Nephron (organoid): ENCODE measurements around the gene GALNTL6.
"Not testable (repeated sequence)": the region's sequence is repeated elsewhere in the genome, so short reads cannot be mapped to it uniquely, and the experiment has no call there.

Experiments used
- H3K27ac Mint-ChIP-seq, 3 experiments: 2 replicates each; pipeline ENCODE4 v1.8.0; 2020; ENCODE audit warnings: mixed read lengths in 3 of 3, mild to moderate bottlenecking in 2 of 3, moderate library complexity in 1 of 3
- H3K27me3 Mint-ChIP-seq: 2 replicates; pipeline ENCODE4 v1.8.0; 2021; ENCODE audit warnings: low read depth, mild to moderate bottlenecking, moderate library complexity, mixed read lengths
- H3K36me3 Mint-ChIP-seq: 2 replicates; pipeline ENCODE4 v1.8.0; 2020; ENCODE audit warnings: low read depth, mixed read lengths
- H3K4me1 Mint-ChIP-seq: 2 replicates; pipeline ENCODE4 v1.8.0; 2020; ENCODE audit warnings: mixed read lengths
- H3K4me3 Mint-ChIP-seq, 3 experiments: 2 replicates each; pipeline ENCODE4 v1.8.0; 2020; ENCODE audit warnings: mild to moderate bottlenecking in 3 of 3, mixed read lengths in 3 of 3, moderate library complexity in 2 of 3
- H3K9me3 Mint-ChIP-seq: 2 replicates; pipeline ENCODE4 v1.8.0; 2020; ENCODE audit warnings: mixed read lengths
- CTCF ChIP-seq, 3 experiments: fragments of 200-600 bp; sonication (generic); IDR thresholded peaks; one replicate each; pipeline ENCODE4 v1.5.0; 2021; ENCODE audit warnings: antibody characterized with exemption in 3 of 3; ENCODE audit not compliant: unreplicated experiment in 3 of 3

Gene GALNTL6

GRCh38 chr4:172793565-172794306 is 980.5 kb downstream of the GALNTL6 start:
- H3K27ac Mint-ChIP-seq, result peak overlapping the region in 2 of 3 experiments; percentile 20 to 29

GRCh38 chr4:172794307-172794703 is 981.1 kb downstream of the GALNTL6 start:
- Mint-ChIP-seq H3K4me3 (no peak overlapping the region), H3K36me3 (no peaks in the 10 kb centered on the region), H3K4me1 (peaks cover 13% of the 10 kb centered on the region), H3K9me3 (no peaks in the 10 kb centered on the region), H3K27me3 (no peaks in the 10 kb centered on the region), H3K27ac (peak overlapping the region in 1 of 3 experiments; percentile 29)
- TF ChIP-seq CTCF (IDR thresholded peaks at IDR 0.05; ENCODE audit: unreplicated experiment in 3 of 3), result no peak

More at GRCh38 chr4:172793565-172794306, 980.5 kb downstream of the GALNTL6 start:
- TF ChIP-seq CTCF (IDR thresholded peaks at IDR 0.05; ENCODE audit: unreplicated experiment in 3 of 3), result no peak
- Mint-ChIP-seq H3K4me3 (no peak overlapping the region), H3K9me3 (no peaks in the 10 kb centered on the region), H3K36me3 (no peaks in the 10 kb centered on the region), H3K4me1 (peaks cover 13% of the 10 kb centered on the region), H3K27me3 (no peaks in the 10 kb centered on the region)

- H3K36me3 Mint-ChIP-seq, H3K27me3 Mint-ChIP-seq, H3K4me3 Mint-ChIP-seq, H3K27ac Mint-ChIP-seq, H3K9me3 Mint-ChIP-seq: not testable (repeated sequence)
- H3K4me1 Mint-ChIP-seq, result peaks cover 13% of the 10 kb centered on the region
Observed at GRCh38 chr4:172797281-172797680, 984.1 kb downstream of the GALNTL6 start.

- Mint-ChIP-seq H3K27ac (peak overlapping the region; percentile 63 to 91 (median 89)), H3K4me3 (no peak overlapping the region), H3K4me1 (no peaks in the 10 kb centered on the region), H3K36me3 (no peaks in the 10 kb centered on the region), H3K27me3 (no peaks in the 10 kb centered on the region), H3K9me3 (no peaks in the 10 kb centered on the region)
- no peak for TF ChIP-seq CTCF (IDR thresholded peaks at IDR 0.05; ENCODE audit: unreplicated experiment in 3 of 3)
Observed at GRCh38 chr4:172802032-172802431, 988.8 kb downstream of the GALNTL6 start.

- Mint-ChIP-seq H3K9me3 (no peaks in the 10 kb centered on the region), H3K4me1 (peaks cover 5% of the 10 kb centered on the region), H3K36me3 (no peaks in the 10 kb centered on the region), H3K27ac (no peak overlapping the region), H3K4me3 (no peak overlapping the region), H3K27me3 (no peaks in the 10 kb centered on the region)
- no peak for TF ChIP-seq CTCF (IDR thresholded peaks at IDR 0.05; ENCODE audit: unreplicated experiment in 3 of 3)
Observed at GRCh38 chr4:172806841-172807240, 993.6 kb downstream of the GALNTL6 start.

GRCh38 chr4:172808196-172808595 is 995.0 kb downstream of the GALNTL6 start:
- H3K27ac Mint-ChIP-seq, result no peak overlapping the region
- TF ChIP-seq CTCF (IDR thresholded peaks at IDR 0.05; ENCODE audit: unreplicated experiment in 3 of 3), result no peak
- H3K4me3 Mint-ChIP-seq, result no peak overlapping the region
- H3K27me3 Mint-ChIP-seq, result no peaks in the 10 kb centered on the region
- no peaks in the 10 kb centered on the region for H3K9me3 Mint-ChIP-seq
- peaks cover 5% of the 10 kb centered on the region for H3K4me1 Mint-ChIP-seq
- no peaks in the 10 kb centered on the region for H3K36me3 Mint-ChIP-seq
